GM19099 (cell line): ENCODE data around the gene SND1.

Source experiments
- POLR2A ChIP-seq: IDR thresholded peaks from 3 replicates; pipeline ENCODE4 v1.6.1; 2011; ENCODE audit warnings: low read depth; ENCODE audit not compliant: insufficient read length; ENCODE audit errors: extremely low read depth

Gene SND1

GRCh38 chr7:128121711-128122530, 469.9 kb downstream of the SND1 start:
- TF ChIP-seq POLR2A = no peak

- no peak for TF ChIP-seq POLR2A
These were observed 470.7 kb downstream of the SND1 start for GRCh38 chr7:128122576-128123290.

- TF ChIP-seq POLR2A = no peak
These were observed 471.5 kb downstream of the SND1 start for GRCh38 chr7:128123291-128124037.

- no peak for TF ChIP-seq POLR2A
These were observed 472.8 kb downstream of the SND1 start for GRCh38 chr7:128124786-128125185.

- no peak for TF ChIP-seq POLR2A
These were observed 473.8 kb downstream of the SND1 start for GRCh38 chr7:128125816-128126215.

GRCh38 chr7:128128401-128128800, 476.4 kb downstream of the SND1 start:
- TF ChIP-seq POLR2A = no peak

GRCh38 chr7:128129224-128129864, 477.4 kb downstream of the SND1 start:
- TF ChIP-seq POLR2A = no peak

GRCh38 chr7:128131115-128131514, 479.1 kb downstream of the SND1 start:
- TF ChIP-seq POLR2A = no peak

GRCh38 chr7:128131731-128132130, 479.7 kb downstream of the SND1 start:
- TF ChIP-seq POLR2A = no peak

GRCh38 chr7:128132426-128133069, 480.6 kb downstream of the SND1 start:
- TF ChIP-seq POLR2A = no peak

- no peak for TF ChIP-seq POLR2A
These were observed 483.1 kb downstream of the SND1 start for GRCh38 chr7:128135159-128135514.

- TF ChIP-seq POLR2A = no peak
These were observed 483.7 kb downstream of the SND1 start for GRCh38 chr7:128135515-128136214.

GRCh38 chr7:128136215-128136597, 484.2 kb downstream of the SND1 start:
- no peak for TF ChIP-seq POLR2A

- no peak for TF ChIP-seq POLR2A
These were observed 485.2 kb downstream of the SND1 start for GRCh38 chr7:128137181-128137580.
